ENCODE data around the gene SH3PXD2A. TPM values are rescaled to one million over a fixed set of nuclear protein-coding genes. Genes with fewer than 3 reads are reported as not detected.
A peak's percentile ranks its signal among the peaks of the same experiment; 100 is the strongest.

SH3PXD2A gene
- total and polyA plus RNA-seq, 4 donors, result 23.1 to 41.2 (median 32.7) TPM

DNA sequence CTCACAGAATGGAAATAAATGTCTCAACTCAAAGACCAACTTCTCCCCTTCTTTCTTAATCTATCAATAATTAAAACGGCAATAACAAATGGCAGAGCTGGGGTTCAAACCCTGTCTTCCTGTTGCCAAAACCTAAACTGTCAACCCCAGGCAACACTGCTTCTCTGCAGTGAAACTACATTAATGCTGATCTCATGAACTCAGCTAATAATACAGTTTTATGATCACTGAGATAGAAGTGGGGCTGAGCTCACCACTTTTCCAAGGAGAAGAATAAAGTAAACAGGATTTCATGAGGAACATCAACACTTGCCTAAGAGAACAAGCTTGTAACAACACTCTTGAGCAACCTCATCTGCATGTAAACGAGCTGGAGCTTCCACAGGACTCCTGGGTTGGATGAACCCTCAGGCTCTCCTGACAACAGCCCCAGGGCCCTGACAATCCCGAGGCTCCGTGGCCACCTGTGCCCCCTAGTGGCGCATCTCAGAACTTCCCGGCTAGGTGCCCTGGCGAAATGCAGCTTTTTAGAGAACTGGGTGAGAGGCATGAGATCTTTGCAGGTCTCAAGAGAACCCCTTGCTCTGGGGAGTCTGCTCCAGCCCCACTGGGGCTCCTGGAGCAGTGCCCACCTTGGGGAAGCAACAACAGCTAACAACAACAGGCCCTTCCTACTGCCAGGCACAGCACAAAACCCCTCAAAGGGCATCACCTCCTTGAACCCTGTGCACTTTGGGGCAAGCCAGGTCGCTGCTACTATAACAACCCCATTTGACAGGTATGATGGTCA, 169.3 kb downstream of the SH3PXD2A start:
- Histone ChIP-seq H3K27ac (ENCODE audit: low read depth, low read length) (peak overlapping the region; percentile 75), H3K36me3 (ENCODE audit: control insufficient read depth, insufficient read depth, low read length) (no peaks in the 10 kb centered on the region), H3K9me3 (ENCODE audit: control insufficient read depth, insufficient read depth, low read length) (no peaks in the 10 kb centered on the region), H3K27me3 (ENCODE audit: control insufficient read depth, insufficient read depth, low read length) (peaks cover 2% of the 10 kb centered on the region), H3K4me1 (ENCODE audit: control insufficient read depth, insufficient read depth, low read length) (peaks cover 6% of the 10 kb centered on the region), H3K4me3 (ENCODE audit: low read depth, low read length) (no peak overlapping the region)
- WGBS (ENCODE audit: insufficient coverage), result 22% methylated on average over 7 of the region's 8 CpGs
- peak in 4 of 6 donors; percentile 35 to 85 (median 60) for DNase-seq (ENCODE audit: low read depth in 4 of 6, low spot score in 6 of 6)

DNA sequence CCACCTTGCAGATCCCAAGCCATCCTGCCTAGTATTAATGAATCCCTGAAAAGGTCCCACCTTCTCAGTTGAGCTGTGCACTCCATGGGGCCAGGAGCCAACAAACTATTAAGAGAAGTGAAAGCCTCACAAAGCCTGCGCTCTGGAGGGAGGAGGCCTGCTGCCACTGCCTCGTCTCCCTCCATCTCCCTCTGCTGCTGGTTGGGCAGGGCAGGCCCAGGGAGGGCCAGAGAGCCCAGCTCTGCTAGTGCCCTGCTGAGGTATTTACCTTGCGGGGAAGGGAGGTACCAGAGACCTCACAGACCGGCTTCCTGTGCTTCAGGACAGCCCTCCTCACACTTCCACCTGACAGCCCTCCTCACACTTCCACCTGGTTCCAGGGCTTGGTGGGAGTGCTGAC, 171.5 kb downstream of the SH3PXD2A start:
- DNase-seq (ENCODE audit: low read depth in 4 of 6, low spot score in 6 of 6), result no peak
- no peak overlapping the region for H3K27ac ChIP-seq (ENCODE audit: low read depth, low read length)
- WGBS (ENCODE audit: insufficient coverage), result 84% methylated on average over 4 of the region's 4 CpGs
- peaks cover 13% of the 10 kb centered on the region for H3K4me1 ChIP-seq (ENCODE audit: control insufficient read depth, insufficient read depth, low read length)
- H3K36me3 ChIP-seq (ENCODE audit: control insufficient read depth, insufficient read depth, low read length), result no peaks in the 10 kb centered on the region
- no peak overlapping the region for H3K4me3 ChIP-seq (ENCODE audit: low read depth, low read length)
- H3K27me3 ChIP-seq (ENCODE audit: control insufficient read depth, insufficient read depth, low read length), result no peaks in the 10 kb centered on the region
- H3K9me3 ChIP-seq (ENCODE audit: control insufficient read depth, insufficient read depth, low read length), result no peaks in the 10 kb centered on the region

GRCh38 chr10:103682631-103683030, 172.7 kb downstream of the SH3PXD2A start:
- H3K4me3 ChIP-seq (ENCODE audit: low read depth, low read length), result no peak overlapping the region
- no peak for DNase-seq (ENCODE audit: low read depth in 4 of 6, low spot score in 6 of 6)
- H3K9me3 ChIP-seq (ENCODE audit: control insufficient read depth, insufficient read depth, low read length), result no peaks in the 10 kb centered on the region
- WGBS (ENCODE audit: insufficient coverage), result 100% methylated on average over 7 of the region's 12 CpGs
- H3K4me1 ChIP-seq (ENCODE audit: control insufficient read depth, insufficient read depth, low read length), result peaks cover 26% of the 10 kb centered on the region
- no peaks in the 10 kb centered on the region for H3K27me3 ChIP-seq (ENCODE audit: control insufficient read depth, insufficient read depth, low read length)
- no peaks in the 10 kb centered on the region for H3K36me3 ChIP-seq (ENCODE audit: control insufficient read depth, insufficient read depth, low read length)
- no peak overlapping the region for H3K27ac ChIP-seq (ENCODE audit: low read depth, low read length)

DNA sequence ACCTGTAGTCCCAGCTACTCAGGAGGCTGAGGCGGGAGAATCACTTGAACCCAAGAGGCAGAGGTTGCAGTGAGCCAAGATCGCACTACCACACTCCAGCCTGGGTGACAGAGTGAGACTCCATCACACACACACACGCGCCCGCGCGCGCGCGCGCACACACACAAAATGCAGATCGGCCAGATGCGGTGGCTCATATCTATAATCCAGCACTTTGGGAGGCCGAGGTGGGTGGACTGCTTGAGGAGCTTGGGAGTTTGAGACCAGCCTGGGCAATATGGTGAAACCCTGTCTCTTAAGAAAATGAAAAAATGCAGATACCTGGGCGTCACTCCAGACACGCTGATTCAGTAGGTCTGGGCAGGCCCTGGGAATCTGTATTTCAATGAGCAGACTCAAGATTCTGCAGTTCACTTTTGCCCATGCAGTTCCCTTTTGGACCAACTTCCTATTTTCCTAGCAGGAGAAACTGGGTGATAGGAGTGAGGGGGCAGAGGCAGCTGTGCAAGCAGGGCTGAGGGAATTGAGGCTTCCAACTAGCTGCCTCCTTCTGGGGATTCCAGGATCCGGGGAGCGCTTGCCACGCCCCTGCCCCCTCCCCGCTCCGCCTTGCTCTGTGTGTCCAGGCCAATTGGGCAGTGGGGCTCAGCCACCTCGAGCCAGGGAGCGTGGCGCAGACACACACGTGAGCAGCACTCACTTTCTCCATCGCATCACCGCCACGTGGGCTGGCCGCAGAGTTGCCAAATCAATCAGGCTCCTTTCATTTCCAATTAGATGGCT, 173.6 kb downstream of the SH3PXD2A start:
- no peak for DNase-seq (ENCODE audit: low read depth in 4 of 6, low spot score in 6 of 6)
- Histone ChIP-seq H3K27ac (ENCODE audit: low read depth, low read length) (no peak overlapping the region), H3K4me3 (ENCODE audit: low read depth, low read length) (no peak overlapping the region), H3K27me3 (ENCODE audit: control insufficient read depth, insufficient read depth, low read length) (no peaks in the 10 kb centered on the region), H3K36me3 (ENCODE audit: control insufficient read depth, insufficient read depth, low read length) (no peaks in the 10 kb centered on the region), H3K4me1 (ENCODE audit: control insufficient read depth, insufficient read depth, low read length) (peaks cover 32% of the 10 kb centered on the region), H3K9me3 (ENCODE audit: control insufficient read depth, insufficient read depth, low read length) (no peaks in the 10 kb centered on the region)
- 82% methylated on average over 20 of the region's 29 CpGs for WGBS (ENCODE audit: insufficient coverage)

DNA sequence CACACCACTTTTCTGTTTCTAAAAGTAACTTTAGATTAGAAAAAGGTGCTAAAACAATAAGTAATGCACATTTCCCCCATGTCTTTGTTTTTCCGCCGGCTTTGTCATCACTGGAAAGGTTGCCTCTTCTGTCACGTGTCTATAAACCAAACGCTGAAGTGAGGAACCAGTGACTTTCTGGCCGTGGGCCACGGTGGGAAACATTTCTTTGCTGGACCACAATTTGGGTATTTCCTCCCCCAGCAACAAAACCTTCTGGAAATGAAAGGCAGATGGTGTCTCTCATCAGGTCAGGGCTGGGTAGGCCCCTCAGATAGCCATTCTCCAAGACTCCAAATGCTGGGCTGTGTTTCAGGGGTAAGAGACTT, 174.5 kb downstream of the SH3PXD2A start:
- no peak for DNase-seq (ENCODE audit: low read depth in 4 of 6, low spot score in 6 of 6)
- Histone ChIP-seq H3K4me3 (ENCODE audit: low read depth, low read length) (no peak overlapping the region), H3K27me3 (ENCODE audit: control insufficient read depth, insufficient read depth, low read length) (no peaks in the 10 kb centered on the region), H3K9me3 (ENCODE audit: control insufficient read depth, insufficient read depth, low read length) (no peaks in the 10 kb centered on the region), H3K4me1 (ENCODE audit: control insufficient read depth, insufficient read depth, low read length) (peaks cover 35% of the 10 kb centered on the region), H3K36me3 (ENCODE audit: control insufficient read depth, insufficient read depth, low read length) (no peaks in the 10 kb centered on the region), H3K27ac (ENCODE audit: low read depth, low read length) (no peak overlapping the region)
- WGBS (ENCODE audit: insufficient coverage), result 87% methylated on average over 3 of the region's 6 CpGs

DNA sequence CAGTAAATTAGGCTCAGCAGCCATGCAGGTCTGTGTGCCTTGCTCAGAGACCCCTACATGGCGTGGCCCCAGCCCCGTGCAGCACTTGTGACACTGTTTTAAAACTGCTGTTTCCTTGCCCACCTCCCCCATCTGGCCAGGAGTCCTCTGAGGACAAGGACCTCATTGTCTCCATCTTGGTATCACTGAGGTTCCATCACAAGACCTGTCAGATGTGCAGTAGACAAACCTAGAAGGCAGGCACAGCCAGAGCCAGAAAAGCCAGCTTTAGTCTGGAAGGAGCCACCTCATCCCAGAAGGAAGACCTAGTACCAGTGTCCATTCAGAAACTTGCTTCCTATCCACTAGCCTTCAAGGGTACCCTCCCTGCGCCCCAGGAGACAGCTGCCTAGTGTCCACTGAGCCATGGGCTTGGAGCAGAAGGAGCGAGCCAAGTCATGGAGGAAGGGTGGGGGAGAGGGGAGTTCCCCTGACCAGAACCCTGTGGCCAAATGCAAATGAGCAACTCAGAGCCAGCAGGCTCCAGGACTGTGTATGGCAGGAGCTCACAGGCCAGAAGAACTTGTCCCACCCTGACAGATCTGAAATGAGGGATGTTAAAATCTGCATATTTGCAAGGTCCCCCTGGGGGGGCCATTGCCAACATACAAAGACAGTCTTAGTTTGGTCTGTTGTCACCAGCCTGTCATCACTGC, 176.1 kb downstream of the SH3PXD2A start:
- no peaks in the 10 kb centered on the region for H3K9me3 ChIP-seq (ENCODE audit: control insufficient read depth, insufficient read depth, low read length)
- no peaks in the 10 kb centered on the region for H3K36me3 ChIP-seq (ENCODE audit: control insufficient read depth, insufficient read depth, low read length)
- H3K4me1 ChIP-seq (ENCODE audit: control insufficient read depth, insufficient read depth, low read length), result peaks cover 39% of the 10 kb centered on the region
- 72% methylated on average over 3 of the region's 4 CpGs for WGBS (ENCODE audit: insufficient coverage)
- DNase-seq (ENCODE audit: low read depth in 4 of 6, low spot score in 6 of 6), result no peak
- H3K27me3 ChIP-seq (ENCODE audit: control insufficient read depth, insufficient read depth, low read length), result no peaks in the 10 kb centered on the region
- H3K27ac ChIP-seq (ENCODE audit: low read depth, low read length), result peak overlapping the region; percentile 92
- no peak overlapping the region for H3K4me3 ChIP-seq (ENCODE audit: low read depth, low read length)

GRCh38 chr10:103678178-103678526, 177.2 kb downstream of the SH3PXD2A start:
- Histone ChIP-seq H3K9me3 (ENCODE audit: control insufficient read depth, insufficient read depth, low read length) (no peaks in the 10 kb centered on the region), H3K4me1 (ENCODE audit: control insufficient read depth, insufficient read depth, low read length) (peaks cover 39% of the 10 kb centered on the region), H3K27me3 (ENCODE audit: control insufficient read depth, insufficient read depth, low read length) (no peaks in the 10 kb centered on the region), H3K36me3 (ENCODE audit: control insufficient read depth, insufficient read depth, low read length) (no peaks in the 10 kb centered on the region), H3K27ac (ENCODE audit: low read depth, low read length) (peak overlapping the region; percentile 92), H3K4me3 (ENCODE audit: low read depth, low read length) (peak overlapping the region; percentile 16)
- WGBS (ENCODE audit: insufficient coverage), result 13% methylated on average over 7 of the region's 12 CpGs
- peak in 2 of 6 donors; percentile 91 to 93 for DNase-seq (ENCODE audit: low read depth in 4 of 6, low spot score in 6 of 6)

DNA sequence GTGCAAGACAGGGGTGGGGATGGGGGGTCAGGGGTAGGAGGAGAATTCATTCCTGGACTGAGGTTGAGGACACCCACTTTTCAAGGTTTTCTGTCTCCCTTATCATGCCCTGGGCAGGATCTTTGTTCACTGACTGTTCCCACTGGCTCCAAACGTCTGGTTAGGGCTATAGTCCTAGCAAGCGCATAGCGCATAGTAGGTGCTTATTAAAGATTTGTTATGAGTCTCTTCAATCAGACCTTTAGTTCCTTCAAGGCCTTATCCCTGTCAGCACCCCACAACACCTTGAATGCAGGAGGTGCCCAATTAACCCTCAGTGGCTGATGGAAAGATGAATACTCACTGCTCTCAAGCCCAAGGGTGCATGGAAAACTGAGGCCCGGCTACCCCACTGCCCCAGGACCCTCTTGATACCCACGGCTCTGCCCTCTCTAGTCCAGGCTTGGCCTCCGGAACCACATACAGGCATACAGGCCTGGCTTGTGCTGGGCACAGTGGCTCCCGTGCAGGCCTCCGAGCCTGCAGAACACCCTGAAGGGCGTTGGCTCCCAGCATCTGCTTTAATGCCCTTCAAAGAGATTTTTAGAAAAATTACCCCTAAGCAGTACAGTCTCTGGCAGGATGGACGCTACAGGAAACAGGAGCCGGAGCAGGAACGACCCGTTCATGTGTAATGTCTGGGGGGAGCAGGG, 177.7 kb downstream of the SH3PXD2A start:
- DNase-seq (ENCODE audit: low read depth in 4 of 6, low spot score in 6 of 6), result no peak
- Histone ChIP-seq H3K9me3 (ENCODE audit: control insufficient read depth, insufficient read depth, low read length) (no peaks in the 10 kb centered on the region), H3K4me1 (ENCODE audit: control insufficient read depth, insufficient read depth, low read length) (peaks cover 39% of the 10 kb centered on the region), H3K4me3 (ENCODE audit: low read depth, low read length) (peak overlapping the region; percentile 16), H3K27ac (ENCODE audit: low read depth, low read length) (peak overlapping the region; percentile 92), H3K27me3 (ENCODE audit: control insufficient read depth, insufficient read depth, low read length) (no peaks in the 10 kb centered on the region), H3K36me3 (ENCODE audit: control insufficient read depth, insufficient read depth, low read length) (no peaks in the 10 kb centered on the region)
- WGBS (ENCODE audit: insufficient coverage), result 76% methylated on average over 5 of the region's 13 CpGs

GRCh38 chr10:103676851-103677417, 178.4 kb downstream of the SH3PXD2A start:
- peak in 1 of 6 donors; percentile 53 for DNase-seq (ENCODE audit: low read depth in 4 of 6, low spot score in 6 of 6)
- no peaks in the 10 kb centered on the region for H3K9me3 ChIP-seq (ENCODE audit: control insufficient read depth, insufficient read depth, low read length)
- H3K36me3 ChIP-seq (ENCODE audit: control insufficient read depth, insufficient read depth, low read length), result no peaks in the 10 kb centered on the region
- H3K27me3 ChIP-seq (ENCODE audit: control insufficient read depth, insufficient read depth, low read length), result no peaks in the 10 kb centered on the region
- peak overlapping the region; percentile 92 for H3K27ac ChIP-seq (ENCODE audit: low read depth, low read length)
- H3K4me1 ChIP-seq (ENCODE audit: control insufficient read depth, insufficient read depth, low read length), result peaks cover 39% of the 10 kb centered on the region
- 51% methylated on average over 16 of the region's 16 CpGs for WGBS (ENCODE audit: insufficient coverage)
- H3K4me3 ChIP-seq (ENCODE audit: low read depth, low read length), result no peak overlapping the region

Data from spinal cord (tissue), 10 donors.